ENCODE results near the gene OLA1. TPM values are rescaled to one million over a fixed set of nuclear protein-coding genes. Genes with fewer than 3 reads are reported as not detected.

The OLA1 gene
- total and polyA plus RNA-seq, 9 of the 15 experiments (the other 6 are each of a cell fraction or from before 2014, with no cell fraction given): 208 to 353 (median 225) TPM

- POLR2A ChIA-PET: interaction anchor here (0.7 to 2.0 kb wide), 6 partner anchors 8 to 54 kb away, joined by 3 to 4 read pairs (median 4); partner anchors contain the start of gene OLA1
- Histone ChIP-seq H4K20me1 (replicated peaks; ENCODE audit: control insufficient read depth, insufficient read depth, low read length) (no peaks in the 10 kb centered on the region), H3K9me3 (replicated peaks; ENCODE audit: control insufficient read depth, insufficient read depth, low read depth, low read length) (no peaks in the 10 kb centered on the region), H3K9me1 (ENCODE audit: control insufficient read depth, insufficient read depth, low read length) (no peaks in the 10 kb centered on the region), H3K4me2 (ENCODE audit: insufficient read depth, low read length) (no peak overlapping the region), H3K79me2 (ENCODE audit: control insufficient read depth, insufficient read depth, low read length) (peaks cover 82% of the 10 kb centered on the region), H3K4me1 (replicated peaks in 1 of 2; ENCODE audit: control insufficient read depth in 2 of 2, insufficient read depth in 2 of 2, low read length in 2 of 2) (peaks cover 10 to 33% of the 10 kb centered on the region in 2 experiments; a peak in 4 of 5 replicates), H2AFZ (ENCODE audit: low read depth, low read length) (no peak overlapping the region), H3K27me3 (ENCODE audit: control insufficient read depth in 2 of 2, insufficient read depth in 2 of 2, low read length in 2 of 2) (no peaks in the 10 kb centered on the region), H3K4me3 (no peak overlapping the region), H3K36me3 (ENCODE audit: control insufficient read depth, insufficient read depth, low read length) (peaks cover 15% of the 10 kb centered on the region; the same call in 2 of the 3 replicates), H3K27ac (ENCODE audit: extremely low read depth, low read depth, low read length) (no peak overlapping the region), H3K9ac (ENCODE audit: insufficient read depth in 1 of 2, low read depth in 2 of 2, low read length in 2 of 2) (peak overlapping the region in 1 of 2 experiments; percentile 64; a peak in 1 of 4 replicates)
- TF ChIP-seq NFIC (IDR thresholded peaks at IDR 0.05) (peak; percentile 79), ELF4 (CRISPR knock-in tag; IDR thresholded peaks at IDR 0.05) (no peak), KLF10 (CRISPR knock-in tag; IDR thresholded peaks at IDR 0.05) (no peak), NBN (IDR thresholded peaks at IDR 0.05; ENCODE audit: low read depth) (no peak), CBFA2T3 (IDR thresholded peaks at IDR 0.05) (0 out of 2 replicates have a peak, but pooled peaks have one; percentile 18)
- ATAC-seq (no peak; the same call in 2 of the 3 replicates), DNase-seq (ENCODE audit: extremely low read depth in 1 of 4, low spot score in 3 of 4) (peak in 1 of 4 experiments; percentile 57), FAIRE-seq (no peak)
- CTCF ChIA-PET (ENCODE audit: low intra/inter-chr PET ratio): no interaction called here
- WGBS (ENCODE audit: insufficient coverage, low coverage, missing lambda C conversion rate): 31% methylated on average over 2 of the region's 2 CpGs
- in situ Hi-C loops (cut with MboI): no loop called here
- intact Hi-C loops (cut with micrococcal nuclease): no loop called here
- BruUV-seq (replicated peaks): no TSS peak
Measured at GRCh38 chr2:174209325-174209724, 39.0 kb downstream of the OLA1 start.

- Histone ChIP-seq H3K4me1 (replicated peaks in 1 of 2; ENCODE audit: control insufficient read depth in 2 of 2, insufficient read depth in 2 of 2, low read length in 2 of 2) (peaks cover 10 to 28% of the 10 kb centered on the region in 2 experiments; a peak in 4 of 5 replicates), H3K79me2 (ENCODE audit: control insufficient read depth, insufficient read depth, low read length) (peaks cover 79% of the 10 kb centered on the region), H4K20me1 (replicated peaks; ENCODE audit: control insufficient read depth, insufficient read depth, low read length) (no peaks in the 10 kb centered on the region), H3K9me3 (replicated peaks; ENCODE audit: control insufficient read depth, insufficient read depth, low read depth, low read length) (no peaks in the 10 kb centered on the region), H2AFZ (ENCODE audit: low read depth, low read length) (no peak overlapping the region), H3K9ac (ENCODE audit: insufficient read depth in 1 of 2, low read depth in 2 of 2, low read length in 2 of 2) (no peak overlapping the region; a peak in 1 of 4 replicates), H3K4me3 (no peak overlapping the region), H3K27ac (ENCODE audit: extremely low read depth, low read depth, low read length) (no peak overlapping the region), H3K27me3 (ENCODE audit: control insufficient read depth in 2 of 2, insufficient read depth in 2 of 2, low read length in 2 of 2) (no peaks in the 10 kb centered on the region), H3K36me3 (ENCODE audit: control insufficient read depth, insufficient read depth, low read length) (peaks cover 20% of the 10 kb centered on the region), H3K9me1 (ENCODE audit: control insufficient read depth, insufficient read depth, low read length) (no peaks in the 10 kb centered on the region), H3K4me2 (ENCODE audit: insufficient read depth, low read length) (no peak overlapping the region)
- in situ Hi-C loops (cut with MboI): no loop called here
- ATAC-seq: no peak
- no peak for FAIRE-seq
- CTCF ChIA-PET (ENCODE audit: low intra/inter-chr PET ratio): no interaction called here
- no TSS peak for BruUV-seq (replicated peaks)
- no peak for DNase-seq (ENCODE audit: extremely low read depth in 1 of 4, low spot score in 3 of 4)
- WGBS (ENCODE audit: insufficient coverage, low coverage, missing lambda C conversion rate): 45% methylated on average over 4 of the region's 4 CpGs
- intact Hi-C loops (cut with micrococcal nuclease): no loop called here
- POLR2A ChIA-PET: interaction anchor here (0.8 to 2.0 kb wide), 7 partner anchors 9 to 28 kb away, joined by 3 to 4 read pairs (median 4); no protein-coding TSS in a partner anchor
- TF ChIP-seq DLX4 (CRISPR knock-in tag; IDR thresholded peaks at IDR 0.05): no peak
- TF ChIP-seq SRSF7 (optimal IDR thresholded peaks at IDR 0.05; ENCODE audit: low read depth, low read length): no peak
- TF ChIP-seq HNRNPK (IDR thresholded peaks at IDR 0.05; ENCODE audit: low read depth, low read length, poor library complexity, severe bottlenecking): no peak
- TF ChIP-seq RBM14 (IDR thresholded peaks at IDR 0.05; ENCODE audit: borderline replicate concordance, insufficient read depth, low read depth, low read length): no peak
- no peak for TF ChIP-seq ZNF12 (CRISPR knock-in tag; IDR thresholded peaks at IDR 0.05)
- no peak for TF ChIP-seq KDM2B (CRISPR knock-in tag; IDR thresholded peaks at IDR 0.05)
- no peak for TF ChIP-seq SETDB1 (IDR thresholded peaks at IDR 0.05; ENCODE audit: low read length)
- TF ChIP-seq BCLAF1 (IDR thresholded peaks at IDR 0.05; ENCODE audit: borderline replicate concordance in 1 of 2, control insufficient read depth in 1 of 2, low read depth in 2 of 2, low read length in 1 of 2): no peak
Measured at GRCh38 chr2:174208026-174208425, 40.3 kb downstream of the OLA1 start.

Data from K562 (cell line).